Measurements from ENCODE around the gene SH3RF3.

The SH3RF3 gene

GRCh38 chr2:109266998-109267854 lies 138.2 kb downstream of the SH3RF3 start:
- DNase-seq: no peak

GRCh38 chr2:109268916-109269315 lies 139.9 kb downstream of the SH3RF3 start:
- DNase-seq: no peak

- no peak for DNase-seq
Measured at GRCh38 chr2:109269706-109270504, 140.9 kb downstream of the SH3RF3 start.

GRCh38 chr2:109270505-109271312 lies 141.7 kb downstream of the SH3RF3 start:
- no peak for DNase-seq

- no peak for DNase-seq
Measured at GRCh38 chr2:109271920-109272319, 142.9 kb downstream of the SH3RF3 start.

- no peak for DNase-seq
Measured at GRCh38 chr2:109272461-109272860, 143.5 kb downstream of the SH3RF3 start.

GRCh38 chr2:109275120-109276012 lies 146.4 kb downstream of the SH3RF3 start:
- no peak for DNase-seq

GRCh38 chr2:109277406-109277805 lies 148.4 kb downstream of the SH3RF3 start:
- DNase-seq: no peak

GRCh38 chr2:109279243-109279860 lies 150.3 kb downstream of the SH3RF3 start:
- DNase-seq: no peak

GRCh38 chr2:109280804-109281203 lies 151.8 kb downstream of the SH3RF3 start:
- DNase-seq: no peak

- DNase-seq: no peak
Measured at GRCh38 chr2:109282360-109282759, 153.4 kb downstream of the SH3RF3 start.

GRCh38 chr2:109282865-109283264 lies 153.9 kb downstream of the SH3RF3 start:
- DNase-seq: no peak

- DNase-seq: no peak
Measured at GRCh38 chr2:109284826-109285225, 155.8 kb downstream of the SH3RF3 start.

GRCh38 chr2:109285244-109285651 lies 156.2 kb downstream of the SH3RF3 start:
- no peak for DNase-seq

- no peak for DNase-seq
Measured at GRCh38 chr2:109287413-109287812, 158.4 kb downstream of the SH3RF3 start.

GRCh38 chr2:109287838-109288237 lies 158.8 kb downstream of the SH3RF3 start:
- DNase-seq: no peak

- DNase-seq: no peak
Measured at GRCh38 chr2:109288544-109289368, 159.8 kb downstream of the SH3RF3 start.

GRCh38 chr2:109289504-109290222 lies 160.7 kb downstream of the SH3RF3 start:
- no peak for DNase-seq

GRCh38 chr2:109290887-109291643 lies 162.1 kb downstream of the SH3RF3 start:
- DNase-seq: no peak
